Measurements from ENCODE around the gene LRRC28.

DNA sequence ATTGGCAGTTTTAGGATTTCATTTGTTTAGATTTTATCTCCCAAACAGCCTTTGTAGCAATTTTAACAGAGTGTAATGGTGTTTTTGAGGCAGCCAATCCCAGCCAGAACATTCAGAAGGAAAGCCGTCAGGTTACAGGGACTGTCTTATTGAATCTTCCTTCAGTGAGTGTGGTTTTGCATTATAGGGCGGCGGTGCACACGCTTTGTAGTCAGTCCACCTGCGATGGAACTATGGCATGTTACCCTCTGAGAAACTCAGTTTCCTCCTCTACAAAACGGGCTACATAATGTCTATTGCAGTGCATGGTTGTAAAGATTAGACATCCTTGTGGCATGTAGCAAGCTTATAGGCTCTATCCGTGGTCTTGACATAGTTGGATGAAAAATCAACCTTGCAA is 1.0 kb downstream of the LRRC28 start:
- no peak for TF ChIP-seq EZH2phosphoT487 (IDR thresholded peaks at IDR 0.05; ENCODE audit: borderline replicate concordance, low read length)
- TF ChIP-seq, protein P1, sequence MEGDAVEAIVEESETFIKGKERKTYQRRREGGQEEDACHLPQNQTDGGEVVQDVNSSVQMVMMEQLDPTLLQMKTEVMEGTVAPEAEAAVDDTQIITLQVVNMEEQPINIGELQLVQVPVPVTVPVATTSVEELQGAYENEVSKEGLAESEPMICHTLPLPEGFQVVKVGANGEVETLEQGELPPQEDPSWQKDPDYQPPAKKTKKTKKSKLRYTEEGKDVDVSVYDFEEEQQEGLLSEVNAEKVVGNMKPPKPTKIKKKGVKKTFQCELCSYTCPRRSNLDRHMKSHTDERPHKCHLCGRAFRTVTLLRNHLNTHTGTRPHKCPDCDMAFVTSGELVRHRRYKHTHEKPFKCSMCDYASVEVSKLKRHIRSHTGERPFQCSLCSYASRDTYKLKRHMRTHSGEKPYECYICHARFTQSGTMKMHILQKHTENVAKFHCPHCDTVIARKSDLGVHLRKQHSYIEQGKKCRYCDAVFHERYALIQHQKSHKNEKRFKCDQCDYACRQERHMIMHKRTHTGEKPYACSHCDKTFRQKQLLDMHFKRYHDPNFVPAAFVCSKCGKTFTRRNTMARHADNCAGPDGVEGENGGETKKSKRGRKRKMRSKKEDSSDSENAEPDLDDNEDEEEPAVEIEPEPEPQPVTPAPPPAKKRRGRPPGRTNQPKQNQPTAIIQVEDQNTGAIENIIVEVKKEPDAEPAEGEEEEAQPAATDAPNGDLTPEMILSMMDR (IDR thresholded peaks at IDR 0.05; ENCODE audit: low read depth, low read length, poor library complexity, severe bottlenecking), result no peak

All from DOHH2 (cell line).